ENCODE data around the gene CAVIN3. TPM values are rescaled to one million over a fixed set of nuclear protein-coding genes. Genes with fewer than 3 reads are reported as not detected.

The CAVIN3 gene
- polyA plus RNA-seq, 1 experiment, result 134 TPM

DNA sequence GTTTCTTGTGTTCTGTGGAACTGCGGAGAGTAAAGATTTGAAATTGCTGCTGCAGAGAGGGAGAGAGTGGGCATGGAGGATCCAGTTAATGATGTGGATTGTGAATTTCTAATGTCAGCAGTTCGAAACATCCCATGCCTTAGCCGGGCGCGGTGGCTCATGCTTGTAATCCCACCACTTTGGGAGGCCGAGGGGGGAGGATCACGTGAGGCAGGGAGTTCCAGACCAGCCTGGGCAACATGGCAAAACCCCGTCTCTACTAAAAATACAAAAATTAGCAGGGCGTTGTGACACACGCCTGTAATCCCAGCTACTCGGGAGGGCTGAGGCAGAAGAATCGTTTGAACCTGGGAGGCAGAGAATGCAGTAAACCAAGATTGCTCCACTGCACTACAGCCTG lies 1.1 kb upstream of the CAVIN3 start:
- POLR2A ChIA-PET, result no interaction called here
- TF ChIP-seq, protein P1, sequence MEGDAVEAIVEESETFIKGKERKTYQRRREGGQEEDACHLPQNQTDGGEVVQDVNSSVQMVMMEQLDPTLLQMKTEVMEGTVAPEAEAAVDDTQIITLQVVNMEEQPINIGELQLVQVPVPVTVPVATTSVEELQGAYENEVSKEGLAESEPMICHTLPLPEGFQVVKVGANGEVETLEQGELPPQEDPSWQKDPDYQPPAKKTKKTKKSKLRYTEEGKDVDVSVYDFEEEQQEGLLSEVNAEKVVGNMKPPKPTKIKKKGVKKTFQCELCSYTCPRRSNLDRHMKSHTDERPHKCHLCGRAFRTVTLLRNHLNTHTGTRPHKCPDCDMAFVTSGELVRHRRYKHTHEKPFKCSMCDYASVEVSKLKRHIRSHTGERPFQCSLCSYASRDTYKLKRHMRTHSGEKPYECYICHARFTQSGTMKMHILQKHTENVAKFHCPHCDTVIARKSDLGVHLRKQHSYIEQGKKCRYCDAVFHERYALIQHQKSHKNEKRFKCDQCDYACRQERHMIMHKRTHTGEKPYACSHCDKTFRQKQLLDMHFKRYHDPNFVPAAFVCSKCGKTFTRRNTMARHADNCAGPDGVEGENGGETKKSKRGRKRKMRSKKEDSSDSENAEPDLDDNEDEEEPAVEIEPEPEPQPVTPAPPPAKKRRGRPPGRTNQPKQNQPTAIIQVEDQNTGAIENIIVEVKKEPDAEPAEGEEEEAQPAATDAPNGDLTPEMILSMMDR (IDR thresholded peaks at IDR 0.05; ENCODE audit: insufficient read depth, low read depth, low read length), result no peak
- DNase-seq (ENCODE audit: low read depth), result no peak
- Histone ChIP-seq H3K36me3 (ENCODE audit: control insufficient read depth, insufficient read depth, low read length) (peaks cover 2% of the 10 kb centered on the region; the same call in 1 of the 2 replicates), H3K27me3 (ENCODE audit: control insufficient read depth, insufficient read depth, low read length) (no peaks in the 10 kb centered on the region), H3K4me3 (ENCODE audit: low read depth, low read length) (no peak overlapping the region)
- CTCF ChIA-PET, result interaction anchor here (1.2 to 8.2 kb wide), 2 partner anchors 33 to 42 kb away, joined by 4 to 62 read pairs; no protein-coding TSS in a partner anchor

DNA sequence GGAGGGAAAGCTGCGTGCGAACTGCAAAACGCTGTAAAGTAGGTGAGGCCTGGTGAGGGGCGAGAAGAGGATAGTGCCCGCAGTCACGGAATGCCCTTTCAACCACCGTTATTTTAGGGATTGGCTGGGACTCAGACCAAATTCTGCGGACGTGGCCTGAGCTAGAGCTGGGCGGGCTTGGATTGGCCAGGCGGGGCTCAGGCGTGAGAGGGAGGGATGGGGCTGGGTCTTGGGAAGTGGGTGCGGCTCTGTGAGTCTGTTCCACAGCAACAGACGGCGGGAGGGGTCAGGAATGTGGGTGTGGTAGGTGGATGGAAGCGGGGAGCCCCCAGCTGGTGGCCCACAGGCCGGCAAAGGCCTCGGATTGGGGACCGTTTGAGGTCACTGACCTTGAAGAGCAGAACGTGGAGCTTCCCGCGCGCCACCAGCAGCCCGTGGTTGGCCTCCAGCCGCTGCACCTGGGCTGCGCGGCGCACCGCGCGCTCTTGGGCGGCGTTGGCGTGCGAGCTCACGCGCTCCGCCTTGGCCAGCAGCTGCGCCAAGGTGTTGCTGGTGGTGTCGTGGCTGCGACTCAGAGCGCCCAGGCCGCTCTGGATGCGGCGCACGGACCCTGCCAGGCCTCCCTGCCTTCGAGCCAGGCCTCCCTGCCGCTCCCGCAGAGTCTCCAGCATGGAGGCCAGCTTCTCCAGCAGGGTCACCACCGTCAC lies 444 bp downstream of the CAVIN3 start:
- POLR2A ChIA-PET, result interaction anchor here (0.6 to 1.3 kb wide), 2 partner anchors 36 to 84 kb away, joined by 3 to 4 read pairs; no protein-coding TSS in a partner anchor
- Histone ChIP-seq H3K27me3 (ENCODE audit: control insufficient read depth, insufficient read depth, low read length) (no peaks in the 10 kb centered on the region), H3K36me3 (ENCODE audit: control insufficient read depth, insufficient read depth, low read length) (peaks cover 2% of the 10 kb centered on the region; the same call in 1 of the 2 replicates), H3K4me3 (ENCODE audit: low read depth, low read length) (peak overlapping the region; percentile 59)
- CTCF ChIA-PET, result interaction anchor here (0.6 to 7.2 kb wide), 6 partner anchors 8 to 69 kb away, joined by 3 to 62 read pairs (median 11); no protein-coding TSS in a partner anchor
- TF ChIP-seq, protein P1 (IDR thresholded peaks at IDR 0.05; ENCODE audit: insufficient read depth, low read depth, low read length), result no peak
- DNase-seq (ENCODE audit: low read depth), result peak; percentile 90

DNA sequence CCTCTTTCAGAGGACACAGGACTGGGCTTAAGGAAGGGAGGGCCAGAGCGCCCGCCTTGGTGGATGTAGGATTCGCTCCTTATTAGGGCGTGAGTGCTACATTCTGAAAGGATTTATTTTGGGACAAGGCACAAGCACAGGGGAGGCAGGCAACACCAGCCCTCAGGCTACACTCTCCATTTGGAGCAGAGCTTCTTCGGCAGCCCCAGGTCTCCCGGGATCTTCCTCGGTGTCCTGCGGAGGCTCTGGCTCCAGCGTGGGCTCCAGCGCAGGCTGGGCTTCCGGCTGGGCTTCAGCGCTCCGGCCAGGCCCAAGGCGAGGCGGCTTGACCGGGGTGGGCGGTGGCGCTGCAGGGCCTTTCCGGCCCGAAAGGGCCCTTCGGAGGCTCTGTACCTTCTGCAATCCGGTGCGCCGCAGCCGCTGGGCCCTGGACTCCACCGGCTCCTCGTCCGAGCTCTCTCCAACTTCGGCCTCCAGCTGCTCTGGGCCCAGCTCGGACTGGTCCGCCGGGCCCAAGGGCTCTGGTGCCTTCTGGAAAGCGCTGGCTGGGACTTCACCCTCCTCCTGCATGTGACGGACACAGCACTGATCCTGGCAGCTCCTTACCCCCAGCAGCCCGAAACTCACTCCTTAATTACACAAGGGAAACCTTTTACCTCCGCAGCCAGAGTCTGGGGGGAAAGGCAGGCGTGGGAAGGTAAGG lies 1.1 kb downstream of the CAVIN3 start:
- peaks cover 2% of the 10 kb centered on the region; the same call in 1 of the 2 replicates for H3K36me3 ChIP-seq (ENCODE audit: control insufficient read depth, insufficient read depth, low read length)
- H3K4me3 ChIP-seq (ENCODE audit: low read depth, low read length), result peak overlapping the region; percentile 59
- TF ChIP-seq, protein P1 (IDR thresholded peaks at IDR 0.05; ENCODE audit: insufficient read depth, low read depth, low read length), result no peak
- no peak for DNase-seq (ENCODE audit: low read depth)
- H3K27me3 ChIP-seq (ENCODE audit: control insufficient read depth, insufficient read depth, low read length), result no peaks in the 10 kb centered on the region
- ChIA-PET POLR2A (interaction anchor here (0.6 to 1.3 kb wide), 2 partner anchors 45 to 84 kb away, joined by 3 to 7 read pairs; no protein-coding TSS in a partner anchor), CTCF (interaction anchor here (1.1 to 7.2 kb wide), 6 partner anchors 14 to 68 kb away, joined by 3 to 62 read pairs (median 11); no protein-coding TSS in a partner anchor)

DNA sequence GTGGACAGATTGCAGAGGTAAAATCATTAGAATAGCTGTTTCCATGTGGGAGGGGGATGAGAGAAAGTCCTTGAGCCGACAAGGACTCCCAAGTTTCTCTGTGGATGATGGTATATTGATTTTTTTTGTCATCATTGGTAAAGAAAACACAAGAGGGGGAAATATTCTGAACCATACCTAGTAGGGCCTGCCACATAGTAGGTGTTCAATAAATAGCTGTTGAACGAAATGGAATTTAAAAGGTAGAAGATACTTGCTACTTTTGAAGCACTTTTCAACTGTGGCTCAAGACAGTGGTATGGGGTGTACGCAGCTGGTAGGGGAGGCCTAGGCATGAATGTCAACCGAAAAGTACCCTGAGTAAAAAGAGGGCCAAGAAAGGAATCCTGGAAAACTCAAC lies 2.1 kb downstream of the CAVIN3 start:
- ChIA-PET POLR2A (no interaction called here), CTCF (interaction anchor here (0.6 to 7.2 kb wide), 7 partner anchors 11 to 67 kb away, joined by 3 to 62 read pairs (median 4); no protein-coding TSS in a partner anchor)
- DNase-seq (ENCODE audit: low read depth), result no peak
- Histone ChIP-seq H3K4me3 (ENCODE audit: low read depth, low read length) (peak overlapping the region; percentile 59), H3K36me3 (ENCODE audit: control insufficient read depth, insufficient read depth, low read length) (peaks cover 2% of the 10 kb centered on the region; the same call in 1 of the 2 replicates), H3K27me3 (ENCODE audit: control insufficient read depth, insufficient read depth, low read length) (no peaks in the 10 kb centered on the region)
- TF ChIP-seq, protein P1 (IDR thresholded peaks at IDR 0.05; ENCODE audit: insufficient read depth, low read depth, low read length), result no peak
